ENCODE data around the gene CCDC27.
A peak's percentile ranks its signal among the peaks of the same experiment; 100 is the strongest.

The CCDC27 gene

GRCh38 chr1:3752400-3752945 lies at the start of gene CCDC27:
Gene CCDC27, plus strand, starts transcription at chr1:3752450. Its CDS starts 32 bp downstream, at chr1:3752482.
- Mint-ChIP-seq H3K9me3 (no peaks in the 10 kb centered on the region), H3K36me3 (no peaks in the 10 kb centered on the region), H3K4me3 (no peak within 1 kb of the TSS), H3K27me3 (peaks cover 38% of the 10 kb centered on the region), H3K27ac (no peak within 1 kb of the TSS), H3K4me1 (peaks cover 9% of the 10 kb centered on the region)
- no peak for ATAC-seq

GRCh38 chr1:3702528-3702927 lies 49.7 kb upstream of the CCDC27 start:
- no peak overlapping the region for H3K27ac Mint-ChIP-seq
- ATAC-seq: no peak

GRCh38 chr1:3702990-3703728 lies 49.1 kb upstream of the CCDC27 start:
- no peak for ATAC-seq
- Mint-ChIP-seq H3K27me3 (peaks cover 77% of the 10 kb centered on the region), H3K4me1 (peaks cover 12% of the 10 kb centered on the region), H3K36me3 (no peaks in the 10 kb centered on the region), H3K4me3 (peak overlapping the region; percentile 28), H3K9me3 (no peaks in the 10 kb centered on the region), H3K27ac (peak overlapping the region; percentile 65)

More at GRCh38 chr1:3702528-3702927, 49.7 kb upstream of the CCDC27 start:
- Mint-ChIP-seq H3K4me3 (no peak overlapping the region), H3K4me1 (peaks cover 12% of the 10 kb centered on the region), H3K36me3 (no peaks in the 10 kb centered on the region), H3K9me3 (no peaks in the 10 kb centered on the region), H3K27me3 (peaks cover 77% of the 10 kb centered on the region)

GRCh38 chr1:3703786-3704371 lies 48.4 kb upstream of the CCDC27 start:
- Mint-ChIP-seq H3K27me3 (peaks cover 73% of the 10 kb centered on the region), H3K36me3 (no peaks in the 10 kb centered on the region), H3K4me1 (peaks cover 12% of the 10 kb centered on the region), H3K9me3 (no peaks in the 10 kb centered on the region), H3K4me3 (peak overlapping the region; percentile 54), H3K27ac (peak overlapping the region; percentile 65)
- no peak for ATAC-seq

GRCh38 chr1:3705341-3705950 lies 46.8 kb upstream of the CCDC27 start:
- no peak overlapping the region for H3K4me3 Mint-ChIP-seq
- H3K9me3 Mint-ChIP-seq: no peaks in the 10 kb centered on the region
- no peak for ATAC-seq
- H3K4me1 Mint-ChIP-seq: peaks cover 12% of the 10 kb centered on the region
- H3K27ac Mint-ChIP-seq: no peak overlapping the region
- H3K27me3 Mint-ChIP-seq: peaks cover 71% of the 10 kb centered on the region
- H3K36me3 Mint-ChIP-seq: no peaks in the 10 kb centered on the region

- Mint-ChIP-seq H3K4me3 (no peak overlapping the region), H3K27me3 (peaks cover 73% of the 10 kb centered on the region), H3K36me3 (no peaks in the 10 kb centered on the region), H3K9me3 (no peaks in the 10 kb centered on the region), H3K4me1 (peaks cover 12% of the 10 kb centered on the region), H3K27ac (no peak overlapping the region)
- ATAC-seq: no peak
These were observed 45.5 kb upstream of the CCDC27 start for GRCh38 chr1:3706651-3707297.

GRCh38 chr1:3707298-3707938 lies 44.8 kb upstream of the CCDC27 start:
- no peak overlapping the region for H3K4me3 Mint-ChIP-seq
- no peaks in the 10 kb centered on the region for H3K9me3 Mint-ChIP-seq
- H3K27ac Mint-ChIP-seq: no peak overlapping the region
- no peak for ATAC-seq
- no peaks in the 10 kb centered on the region for H3K36me3 Mint-ChIP-seq
- H3K27me3 Mint-ChIP-seq: peaks cover 79% of the 10 kb centered on the region
- H3K4me1 Mint-ChIP-seq: peaks cover 12% of the 10 kb centered on the region

- H3K27me3 Mint-ChIP-seq: peaks cover 84% of the 10 kb centered on the region
These were observed 44.3 kb upstream of the CCDC27 start for GRCh38 chr1:3707939-3708328.

GRCh38 chr1:3708791-3709190 lies 43.5 kb upstream of the CCDC27 start:
- peaks cover 87% of the 10 kb centered on the region for H3K27me3 Mint-ChIP-seq

More at GRCh38 chr1:3707939-3708328, 44.3 kb upstream of the CCDC27 start:
- ATAC-seq: no peak
- H3K36me3 Mint-ChIP-seq: no peaks in the 10 kb centered on the region
- H3K4me3 Mint-ChIP-seq: no peak overlapping the region
- H3K27ac Mint-ChIP-seq: no peak overlapping the region
- H3K4me1 Mint-ChIP-seq: peaks cover 12% of the 10 kb centered on the region
- no peaks in the 10 kb centered on the region for H3K9me3 Mint-ChIP-seq

GRCh38 chr1:3710251-3710650 lies 42.0 kb upstream of the CCDC27 start:
- no peak overlapping the region for H3K27ac Mint-ChIP-seq
- ATAC-seq: no peak
- H3K9me3 Mint-ChIP-seq: no peaks in the 10 kb centered on the region
- no peaks in the 10 kb centered on the region for H3K4me1 Mint-ChIP-seq
- H3K4me3 Mint-ChIP-seq: no peak overlapping the region
- peaks cover 78% of the 10 kb centered on the region for H3K27me3 Mint-ChIP-seq
- no peaks in the 10 kb centered on the region for H3K36me3 Mint-ChIP-seq

More at GRCh38 chr1:3708791-3709190, 43.5 kb upstream of the CCDC27 start:
- ATAC-seq: no peak
- Mint-ChIP-seq H3K9me3 (no peaks in the 10 kb centered on the region), H3K4me1 (peaks cover 7% of the 10 kb centered on the region), H3K4me3 (no peak overlapping the region), H3K27ac (no peak overlapping the region), H3K36me3 (no peaks in the 10 kb centered on the region)

- no peak overlapping the region for H3K27ac Mint-ChIP-seq
- no peaks in the 10 kb centered on the region for H3K36me3 Mint-ChIP-seq
- no peak for ATAC-seq
- no peak overlapping the region for H3K4me3 Mint-ChIP-seq
- H3K4me1 Mint-ChIP-seq: no peaks in the 10 kb centered on the region
- H3K9me3 Mint-ChIP-seq: no peaks in the 10 kb centered on the region
- H3K27me3 Mint-ChIP-seq: peaks cover 85% of the 10 kb centered on the region
These were observed 40.9 kb upstream of the CCDC27 start for GRCh38 chr1:3711381-3711779.

GRCh38 chr1:3711780-3712451 lies 40.3 kb upstream of the CCDC27 start:
- Mint-ChIP-seq H3K4me1 (no peaks in the 10 kb centered on the region), H3K4me3 (no peak overlapping the region), H3K27ac (no peak overlapping the region), H3K36me3 (no peaks in the 10 kb centered on the region), H3K9me3 (no peaks in the 10 kb centered on the region), H3K27me3 (peaks cover 85% of the 10 kb centered on the region)
- ATAC-seq: no peak

- no peaks in the 10 kb centered on the region for H3K4me1 Mint-ChIP-seq
- H3K4me3 Mint-ChIP-seq: no peak overlapping the region
- no peak for ATAC-seq
- peaks cover 78% of the 10 kb centered on the region for H3K27me3 Mint-ChIP-seq
- no peak overlapping the region for H3K27ac Mint-ChIP-seq
- H3K9me3 Mint-ChIP-seq: no peaks in the 10 kb centered on the region
- H3K36me3 Mint-ChIP-seq: no peaks in the 10 kb centered on the region
These were observed 39.4 kb upstream of the CCDC27 start for GRCh38 chr1:3712573-3713535.

Data from stimulated activated memory B cell treated with anti-CD40 and anti-IgM and Interleukin-4, amounts not matched to agents 10 μg/mL and 1 μg/mL and 100 μg/mL, for 72 hours (primary cell).